OCI-LY3 (cell line): Measurements from ENCODE around the gene ANKRD27.
"Not testable (repeated sequence)": the region's sequence is repeated elsewhere in the genome, so short reads cannot be mapped to it uniquely, and the experiment has no call there.

Experiments
- EZH2phosphoT487 ChIP-seq: fragments of 200-600 bp; shearing (Covaris generic); IDR thresholded peaks from 2 replicates; pipeline ENCODE4 v1.6.1; 2018; ENCODE audit warnings: antibody characterized with exemption, mixed run types, low read depth
- TF ChIP-seq, protein P1 (sequence below): fragments of 200-600, 300-600 bp; sonication (generic); IDR thresholded peaks from 2 replicates; pipeline ENCODE4 v1.5.1; 2014; ENCODE audit warnings: antibody characterized with exemption, low read length, low read depth

- TF ChIP-seq, protein P1, sequence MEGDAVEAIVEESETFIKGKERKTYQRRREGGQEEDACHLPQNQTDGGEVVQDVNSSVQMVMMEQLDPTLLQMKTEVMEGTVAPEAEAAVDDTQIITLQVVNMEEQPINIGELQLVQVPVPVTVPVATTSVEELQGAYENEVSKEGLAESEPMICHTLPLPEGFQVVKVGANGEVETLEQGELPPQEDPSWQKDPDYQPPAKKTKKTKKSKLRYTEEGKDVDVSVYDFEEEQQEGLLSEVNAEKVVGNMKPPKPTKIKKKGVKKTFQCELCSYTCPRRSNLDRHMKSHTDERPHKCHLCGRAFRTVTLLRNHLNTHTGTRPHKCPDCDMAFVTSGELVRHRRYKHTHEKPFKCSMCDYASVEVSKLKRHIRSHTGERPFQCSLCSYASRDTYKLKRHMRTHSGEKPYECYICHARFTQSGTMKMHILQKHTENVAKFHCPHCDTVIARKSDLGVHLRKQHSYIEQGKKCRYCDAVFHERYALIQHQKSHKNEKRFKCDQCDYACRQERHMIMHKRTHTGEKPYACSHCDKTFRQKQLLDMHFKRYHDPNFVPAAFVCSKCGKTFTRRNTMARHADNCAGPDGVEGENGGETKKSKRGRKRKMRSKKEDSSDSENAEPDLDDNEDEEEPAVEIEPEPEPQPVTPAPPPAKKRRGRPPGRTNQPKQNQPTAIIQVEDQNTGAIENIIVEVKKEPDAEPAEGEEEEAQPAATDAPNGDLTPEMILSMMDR = not testable (repeated sequence)
- not testable (repeated sequence) for TF ChIP-seq EZH2phosphoT487
Measured at GRCh38 chr19:32704006-32704405, 29.0 kb upstream of the ANKRD27 start.
